Gastrocnemius medialis (tissue), 4 donors: Measurements from ENCODE around the gene C1orf116. TPM values are rescaled to one million over a fixed set of nuclear protein-coding genes. Genes with fewer than 3 reads are reported as not detected.
A peak's percentile ranks its signal among the peaks of the same experiment; 100 is the strongest.

Experiments
- ATAC-seq, 2 donors: fragments of 150-250 bp; one replicate each; pipeline ENCODE4 v1.9.1; 2016
- DNase-seq, 2 donors: peaks; one replicate each; pipeline ENCODE4 v3.0.0-alpha.2; 2019
- H3K27ac ChIP-seq, 4 donors: fragments of 200-600 bp; sonication (generic); 1 replicate in 1 of 4; 2 replicates in 3 of 4; pipeline ENCODE4 v1.5.1; 2016 to 2018; ENCODE audit warnings: mild to moderate bottlenecking in 2 of 4, moderate library complexity in 1 of 4
- H3K27me3 ChIP-seq, 3 donors: fragments of 200-600 bp; sonication (generic) in 2 of 3; 1 replicate in 1 of 3; 2 replicates in 2 of 3; pipeline versions ENCODE4 v1.5.1 to v1.6.0; 2016 to 2019; ENCODE audit warnings: mild to moderate bottlenecking in 1 of 3, moderate library complexity in 1 of 3
- H3K36me3 ChIP-seq, 2 donors: fragments of 200-600 bp; sonication (generic) in 1 of 2; one replicate each; pipeline ENCODE4 v1.5.1; 2017 to 2018
- H3K4me1 ChIP-seq, 2 donors: fragments of 200-600 bp; sonication (generic) in 1 of 2; one replicate each; pipeline ENCODE4 v1.5.1; 2016 to 2017; ENCODE audit warnings: mild to moderate bottlenecking in 2 of 2
- H3K4me3 ChIP-seq, 4 donors: fragments of 200-600 bp; sonication (generic) in 3 of 4; 1 replicate in 1 of 4; 2 replicates in 3 of 4; pipeline ENCODE4 v1.5.1; 2016 to 2019; ENCODE audit warnings: mild to moderate bottlenecking in 2 of 4
- H3K9me3 ChIP-seq, 3 donors: fragments of 200-600 bp; sonication (generic) in 2 of 3; 1 replicate in 1 of 3; 2 replicates in 2 of 3; pipeline ENCODE4 v1.5.1; 2016 to 2019
- CTCF ChIP-seq, 5 experiments: fragments of 450-650 bp in 3 of 5; fragments of 200-600 bp in 2 of 5; sonication (generic) in 2 of 5; IDR thresholded peaks in 4 of 5; conservative IDR thresholded peaks in 1 of 5; 1 replicate in 4 of 5; 2 replicates in 1 of 5; pipeline ENCODE4 v1.5.1; 2016 to 2019; ENCODE audit warnings: antibody characterized with exemption in 5 of 5, mild to moderate bottlenecking in 3 of 5, moderate library complexity in 3 of 5
- POLR2A ChIP-seq, 2 donors: fragments of 450-650 bp; IDR thresholded peaks; one replicate each; pipeline ENCODE4 v1.6.1; 2017; ENCODE audit warnings: antibody characterized with exemption in 2 of 2, mild to moderate bottlenecking in 2 of 2, moderate library complexity in 2 of 2
- in situ Hi-C, 4 donors: fragments of 200-750 bp; cut with MboI; loops; one replicate each; pipeline versions ENCODE4 v1.15.0 to v1.8.0; 2017; ENCODE audit warnings: low sequenced_read_pairs in 4 of 4
- intact Hi-C: fragments of 100-400 bp; cut with DNase I; formaldehyde crosslinking; loops from one replicate; pipeline ENCODE4 v1.15.1; 2023; ENCODE audit warnings: low total_unique reads
- total RNA-seq, 4 donors: library from RNA; depleted of rRNA; stranded (reverse); fragments of >200 nt; gene quantifications; one replicate each; pipeline versions ENCODE4 v1.1.0 to v1.2.3, GENCODE V29; 2016

The C1orf116 gene
- total RNA-seq, 4 donors from 2014 or later = 0.46 to 1.1 (median 0.65) TPM

- Histone ChIP-seq H3K9me3 (no peaks in the 10 kb centered on the region), H3K27me3 (no peaks in the 10 kb centered on the region), H3K4me1 (peaks cover 7 to 15% of the 10 kb centered on the region in 2 donors), H3K36me3 (no peaks in the 10 kb centered on the region), H3K27ac (no peak overlapping the region), H3K4me3 (no peak overlapping the region)
- no peak for DNase-seq
- intact Hi-C loops (loop anchor here (10.0 kb wide), 1 partner anchor 51 kb away; the partner anchor contains the start of gene C4BPB), in situ Hi-C loops (no loop called here)
- ATAC-seq = no peak
- TF ChIP-seq POLR2A (IDR thresholded peaks at IDR 0.05) (no peak), CTCF (IDR thresholded peaks at IDR 0.05 in 4 of 5, conservative IDR thresholded peaks at IDR 0.05 in 1 of 5) (no peak)
These were observed 1.7 kb upstream of the C1orf116 start for GRCh38 chr1:207034208-207034607.

GRCh38 chr1:207033302-207033701 lies 746 bp upstream of the C1orf116 start:
- H3K27ac ChIP-seq = no peak overlapping the region
- no peak overlapping the region for H3K4me3 ChIP-seq
- H3K36me3 ChIP-seq = no peaks in the 10 kb centered on the region
- ATAC-seq (no peak), DNase-seq (no peak)
- in situ Hi-C loops (no loop called here), intact Hi-C loops (loop anchor here (10.0 kb wide), 1 partner anchor 51 kb away; the partner anchor contains the start of gene C4BPB)
- no peaks in the 10 kb centered on the region for H3K9me3 ChIP-seq
- no peaks in the 10 kb centered on the region for H3K27me3 ChIP-seq
- TF ChIP-seq POLR2A (IDR thresholded peaks at IDR 0.05) (no peak), CTCF (IDR thresholded peaks at IDR 0.05 in 4 of 5, conservative IDR thresholded peaks at IDR 0.05 in 1 of 5) (no peak)
- H3K4me1 ChIP-seq = peaks cover 7 to 15% of the 10 kb centered on the region in 2 donors

GRCh38 chr1:207031632-207032264 lies 808 bp downstream of the C1orf116 start:
- in situ Hi-C loops = no loop called here
- no peak overlapping the region for H3K27ac ChIP-seq
- no peaks in the 10 kb centered on the region for H3K9me3 ChIP-seq
- intact Hi-C loops = loop anchor here (10.0 kb wide), 1 partner anchor 53 kb away; the partner anchor contains the start of gene C4BPB
- DNase-seq (no peak), ATAC-seq (peak; percentile 72 to 74)
- peaks cover 7 to 15% of the 10 kb centered on the region in 2 donors for H3K4me1 ChIP-seq
- H3K36me3 ChIP-seq = no peaks in the 10 kb centered on the region
- TF ChIP-seq POLR2A (IDR thresholded peaks at IDR 0.05) = no peak
- TF ChIP-seq CTCF (IDR thresholded peaks at IDR 0.05 in 4 of 5, conservative IDR thresholded peaks at IDR 0.05 in 1 of 5) = no peak
- no peaks in the 10 kb centered on the region for H3K27me3 ChIP-seq
- no peak overlapping the region for H3K4me3 ChIP-seq

- peaks cover 10 to 19% of the 10 kb centered on the region in 2 donors for H3K4me1 ChIP-seq
- TF ChIP-seq POLR2A (IDR thresholded peaks at IDR 0.05) (no peak), CTCF (IDR thresholded peaks at IDR 0.05 in 4 of 5, conservative IDR thresholded peaks at IDR 0.05 in 1 of 5) (no peak)
- no peak for ATAC-seq
- no peaks in the 10 kb centered on the region for H3K9me3 ChIP-seq
- no peaks in the 10 kb centered on the region for H3K36me3 ChIP-seq
- intact Hi-C loops = loop anchor here (10.0 kb wide), 1 partner anchor 54 kb away; the partner anchor contains the start of gene C4BPB
- in situ Hi-C loops = no loop called here
- no peak for DNase-seq
- no peak overlapping the region for H3K27ac ChIP-seq
- no peak overlapping the region for H3K4me3 ChIP-seq
- no peaks in the 10 kb centered on the region for H3K27me3 ChIP-seq
These were observed 1.5 kb downstream of the C1orf116 start for GRCh38 chr1:207031016-207031415.
